ENCODE results near the gene DIP2C. TPM values are rescaled to one million over a fixed set of nuclear protein-coding genes. Genes with fewer than 3 reads are reported as not detected.

Gene DIP2C
- total RNA-seq, 1 donor from 2014 or later = 5.1 TPM

DNA sequence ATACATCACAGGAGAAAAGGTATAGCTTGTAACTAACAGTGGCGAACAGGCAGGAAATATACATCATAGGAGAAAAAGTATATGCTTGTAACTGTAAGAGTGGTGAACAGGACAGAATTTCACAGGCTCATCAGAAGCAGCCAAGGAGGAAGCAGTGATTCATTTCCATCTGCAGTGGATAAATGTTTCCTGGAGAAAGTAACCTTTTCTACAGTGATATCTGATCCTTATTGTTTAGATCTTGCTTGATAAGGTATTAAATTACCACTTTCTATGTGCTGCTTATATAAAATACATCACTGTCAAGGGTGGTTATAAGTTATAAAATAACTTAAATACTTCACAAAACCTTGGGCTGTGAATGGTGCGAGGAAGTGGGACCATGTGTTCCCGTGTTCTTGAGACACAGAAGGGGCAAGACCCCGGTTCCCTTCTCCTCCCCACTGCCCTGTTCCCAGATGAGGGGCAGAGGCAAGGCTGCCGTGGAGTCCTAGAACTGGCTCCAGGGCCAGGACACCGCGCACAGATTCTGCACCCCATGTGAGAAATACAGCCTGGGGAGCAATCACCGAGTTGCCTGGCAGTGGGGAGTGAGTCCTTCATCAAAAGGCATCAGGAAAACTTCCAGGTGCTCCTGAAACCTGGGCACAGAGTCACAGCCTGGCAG is 135.2 kb downstream of the DIP2C start:
- peak; percentile 4 for DNase-seq (ENCODE audit: low read depth, low spot score)

DNA sequence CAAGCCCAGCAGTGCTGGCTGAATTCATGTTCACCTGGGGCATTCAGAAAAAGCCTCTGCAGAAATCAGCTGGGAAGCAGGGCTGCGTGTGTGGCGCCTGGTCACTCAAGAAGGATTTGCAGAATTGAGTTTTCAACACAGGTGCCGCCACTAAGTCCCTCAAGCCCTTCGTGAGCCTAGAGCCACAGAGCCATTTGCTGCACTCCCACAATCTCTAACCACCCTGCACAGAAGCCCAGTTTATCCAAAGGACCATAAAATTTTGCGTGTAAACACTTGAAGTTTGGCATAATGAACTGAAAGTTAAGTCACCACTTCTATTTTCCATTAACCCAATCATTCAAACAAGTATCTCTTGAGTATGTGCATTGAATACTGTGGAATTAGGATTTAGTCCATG is 136.2 kb downstream of the DIP2C start:
- no peak for DNase-seq (ENCODE audit: low read depth, low spot score)

DNA sequence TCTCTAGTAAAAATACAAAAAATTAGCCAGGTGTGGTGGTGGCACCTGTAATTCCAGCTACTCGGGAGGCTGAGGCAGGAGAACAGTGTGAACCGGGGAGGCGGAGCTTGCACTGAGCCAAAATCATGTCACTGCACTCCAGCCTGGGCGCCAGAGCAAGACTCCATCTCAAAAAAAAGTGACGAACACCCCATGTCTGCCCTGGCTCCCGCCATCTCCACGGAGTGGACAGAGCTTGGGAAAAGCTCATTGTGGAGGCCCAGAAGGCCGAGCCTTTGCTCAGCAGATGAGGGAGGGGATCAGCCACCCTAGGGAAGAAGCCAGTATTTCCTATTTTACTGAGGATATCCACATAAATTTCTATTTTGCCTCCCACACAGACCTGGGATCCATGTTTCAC is 136.8 kb downstream of the DIP2C start:
- no peak for DNase-seq (ENCODE audit: low read depth, low spot score)

DNA sequence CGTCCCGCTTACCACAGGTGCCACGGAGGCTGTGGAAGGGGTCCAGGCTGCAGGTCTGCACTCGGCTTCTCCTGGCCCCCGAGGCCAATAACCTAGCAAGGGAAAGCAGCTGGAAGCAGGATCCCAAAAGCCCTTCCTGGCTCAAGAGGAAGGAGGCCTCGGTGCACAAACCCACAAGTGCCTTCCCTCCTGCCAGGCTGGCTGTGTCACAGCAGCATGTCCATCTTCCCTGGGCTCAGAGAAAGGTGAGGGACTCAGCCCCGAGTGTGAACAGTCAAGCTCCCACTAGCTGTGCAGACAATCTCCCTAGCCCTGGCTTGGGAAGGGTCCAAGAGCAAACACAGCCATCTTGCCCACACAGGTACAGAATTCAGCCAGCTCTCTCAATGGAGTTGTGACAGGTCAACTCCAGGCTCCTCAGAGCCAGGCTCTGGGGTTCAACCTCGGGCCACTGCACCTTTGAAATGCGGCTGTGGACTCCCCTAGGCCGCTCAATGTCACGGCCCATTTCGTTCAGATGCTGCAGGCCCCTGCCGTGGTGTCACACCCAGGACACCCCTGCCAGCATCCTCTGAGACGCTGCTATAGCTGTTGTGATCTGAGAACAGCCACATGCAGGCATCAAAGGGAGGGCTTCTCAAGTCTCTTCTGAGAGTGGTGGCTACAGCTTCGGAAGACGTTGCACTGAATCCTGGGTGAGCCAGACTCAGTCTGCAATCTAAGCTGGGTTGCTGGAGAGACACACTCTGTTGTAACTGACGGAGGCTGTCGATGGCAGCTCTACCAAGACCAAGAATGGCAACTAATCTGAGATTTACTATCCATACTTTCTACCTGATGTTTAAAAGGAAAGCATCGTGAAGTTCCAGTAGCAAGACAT is 137.9 kb downstream of the DIP2C start:
- DNase-seq (ENCODE audit: low read depth, low spot score) = no peak

DNA sequence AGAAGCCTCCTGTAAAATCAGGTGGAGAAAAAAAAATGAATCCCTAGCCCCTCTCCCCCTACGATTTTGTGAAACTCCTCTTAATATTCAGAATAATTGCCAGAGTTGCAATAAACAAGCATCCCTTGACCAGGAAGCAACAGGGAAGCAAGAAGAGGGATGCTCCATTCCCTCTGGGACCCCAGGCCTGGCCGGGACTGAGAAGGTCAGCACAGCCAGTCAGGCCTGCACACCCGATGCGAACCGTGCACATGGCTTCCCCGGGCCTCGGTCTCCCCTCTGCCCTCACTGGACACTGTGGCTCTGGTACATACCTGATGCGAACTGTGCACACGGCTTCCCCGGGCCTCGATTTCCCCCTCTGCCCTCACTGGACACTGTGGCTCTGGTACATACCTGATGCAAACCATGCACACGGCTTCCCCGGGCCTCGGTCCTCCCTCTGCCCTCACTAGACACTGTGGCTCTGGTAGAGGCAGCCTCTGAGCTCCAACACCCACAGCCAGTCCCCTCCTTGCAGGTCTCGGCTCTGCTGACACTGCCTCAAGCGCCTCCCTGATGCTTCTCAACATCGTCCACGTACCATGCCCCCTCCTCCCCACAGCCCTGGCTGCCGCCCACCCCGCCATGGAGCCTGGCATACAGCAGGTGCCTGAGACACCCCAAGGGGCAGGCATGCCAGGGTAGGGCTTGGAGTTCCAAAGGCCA is 138.6 kb downstream of the DIP2C start:
- no peak for DNase-seq (ENCODE audit: low read depth, low spot score)

DNA sequence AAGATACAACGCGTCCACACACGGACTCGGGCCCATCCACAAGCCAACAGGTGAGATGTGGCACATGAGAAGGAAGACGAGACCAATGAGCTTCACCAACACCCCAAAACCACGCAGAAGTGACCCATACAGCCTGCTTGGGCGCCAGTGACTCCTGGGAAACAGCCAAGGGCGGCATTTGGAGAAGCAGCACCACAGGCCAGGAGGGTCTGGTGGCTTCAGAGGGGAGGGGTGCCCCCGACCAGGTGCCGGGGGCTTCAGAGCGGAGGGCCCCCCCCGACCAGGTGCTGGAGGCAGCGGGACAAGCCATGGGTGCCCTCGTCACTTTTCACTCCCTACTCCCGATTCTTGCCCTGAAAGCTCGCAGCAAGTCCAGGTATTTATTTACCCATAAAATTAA is 140.1 kb downstream of the DIP2C start:
- no peak for DNase-seq (ENCODE audit: low read depth, low spot score)

DNA sequence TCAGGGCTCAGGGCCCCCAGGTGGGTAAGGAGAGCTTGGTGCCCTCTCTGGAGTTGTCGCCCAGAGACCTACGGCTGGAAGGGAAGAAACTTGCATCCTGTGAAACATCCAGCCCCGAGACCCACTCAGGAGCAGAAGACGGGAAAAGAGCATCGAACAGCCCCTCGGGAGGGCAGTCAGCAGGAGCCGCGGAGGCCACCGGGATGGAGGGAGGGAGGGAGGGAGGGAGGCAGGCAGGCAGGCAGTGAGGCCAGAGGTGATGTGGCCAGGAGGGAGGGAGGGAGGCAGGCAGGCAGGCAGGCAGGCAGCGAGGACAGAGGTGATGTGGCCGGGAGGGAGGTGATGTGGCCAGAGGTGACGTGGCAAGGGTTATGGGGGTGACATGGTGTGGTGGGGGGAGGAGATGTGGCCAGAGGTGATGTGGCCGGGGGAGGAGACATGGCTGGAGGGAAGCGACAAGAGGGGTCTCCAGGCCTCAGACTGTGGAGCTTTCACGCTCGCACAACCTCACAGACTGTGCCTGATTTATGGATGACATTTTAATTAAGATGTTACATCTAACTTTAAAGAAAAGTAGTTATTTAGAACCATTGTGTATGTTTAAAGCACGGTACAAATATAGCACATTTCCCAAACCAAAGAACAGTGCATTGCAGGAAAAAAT is 141.1 kb downstream of the DIP2C start:
- no peak for DNase-seq (ENCODE audit: low read depth, low spot score)

DNA sequence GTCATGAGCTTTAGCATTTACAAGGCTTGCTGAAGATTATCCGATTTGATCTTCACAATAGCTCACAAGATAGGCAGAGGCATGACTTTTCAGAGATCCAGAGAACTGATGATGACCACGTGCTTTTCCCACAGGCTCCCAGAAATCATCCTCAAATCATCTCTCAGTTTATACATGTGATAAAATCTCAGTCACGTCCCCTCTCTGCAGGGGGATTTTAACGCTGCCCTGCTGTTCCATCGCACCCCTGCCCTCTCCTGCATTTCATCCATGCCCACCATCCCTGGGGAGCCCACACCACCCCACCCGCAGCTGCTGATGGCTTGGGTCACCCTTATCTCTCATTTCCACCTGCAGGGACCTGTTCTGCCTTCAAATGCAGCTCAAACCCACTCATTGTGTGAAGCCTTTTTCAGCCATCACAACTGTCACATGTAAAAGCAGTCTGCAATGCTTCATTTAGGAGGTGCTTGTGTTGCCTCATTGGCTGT is 141.8 kb downstream of the DIP2C start:
- no peak for DNase-seq (ENCODE audit: low read depth, low spot score)

DNA sequence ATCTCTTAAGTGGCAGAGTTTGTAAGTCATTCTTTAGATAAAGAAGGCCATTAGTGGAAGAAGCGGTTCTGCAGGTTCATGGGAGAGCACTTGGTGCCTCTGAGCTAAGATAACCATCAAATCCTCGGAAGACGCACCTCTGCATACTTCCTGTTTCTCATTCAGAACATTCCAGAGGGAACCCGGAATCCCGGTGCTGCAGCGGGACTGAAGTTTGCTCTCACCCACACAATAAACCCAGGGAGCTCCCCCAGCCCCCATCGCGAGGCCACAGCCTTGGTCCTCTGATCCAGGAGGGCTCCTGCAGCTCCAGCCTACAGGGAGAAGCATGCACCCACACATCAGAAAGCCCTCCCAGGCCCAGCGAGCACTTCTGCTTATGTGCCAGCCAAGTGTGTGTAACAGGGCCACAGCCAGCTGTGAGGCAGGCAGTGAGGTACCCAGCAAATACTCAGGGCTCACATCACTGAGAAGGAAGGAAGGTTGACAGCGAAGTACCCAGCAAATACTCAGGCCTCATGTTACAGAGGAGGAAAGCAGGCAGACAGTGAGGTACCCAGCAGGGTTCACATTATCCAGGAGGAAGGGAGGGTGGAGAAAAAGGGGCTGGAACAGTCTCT is 142.4 kb downstream of the DIP2C start:
- no peak for DNase-seq (ENCODE audit: low read depth, low spot score)

DNA sequence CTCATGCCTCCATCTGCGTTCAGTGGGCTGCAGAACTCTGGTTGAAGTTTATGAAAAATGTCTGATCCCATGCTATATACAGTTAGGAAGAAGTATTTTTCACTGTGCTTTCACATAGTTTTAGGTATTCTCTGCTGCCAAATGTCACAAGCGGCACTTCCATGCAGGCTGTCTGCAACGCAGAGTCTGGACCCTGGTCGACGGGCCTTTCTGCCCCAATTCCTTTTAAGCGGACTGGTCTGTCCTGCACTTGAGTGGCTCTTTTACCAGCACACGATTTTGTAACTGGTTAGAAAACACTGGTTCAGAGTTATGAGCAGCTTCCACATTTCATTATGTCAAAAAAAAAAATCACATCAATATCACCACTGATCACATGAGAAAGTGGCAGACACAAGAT is 143.0 kb downstream of the DIP2C start:
- no peak for DNase-seq (ENCODE audit: low read depth, low spot score)

DNA sequence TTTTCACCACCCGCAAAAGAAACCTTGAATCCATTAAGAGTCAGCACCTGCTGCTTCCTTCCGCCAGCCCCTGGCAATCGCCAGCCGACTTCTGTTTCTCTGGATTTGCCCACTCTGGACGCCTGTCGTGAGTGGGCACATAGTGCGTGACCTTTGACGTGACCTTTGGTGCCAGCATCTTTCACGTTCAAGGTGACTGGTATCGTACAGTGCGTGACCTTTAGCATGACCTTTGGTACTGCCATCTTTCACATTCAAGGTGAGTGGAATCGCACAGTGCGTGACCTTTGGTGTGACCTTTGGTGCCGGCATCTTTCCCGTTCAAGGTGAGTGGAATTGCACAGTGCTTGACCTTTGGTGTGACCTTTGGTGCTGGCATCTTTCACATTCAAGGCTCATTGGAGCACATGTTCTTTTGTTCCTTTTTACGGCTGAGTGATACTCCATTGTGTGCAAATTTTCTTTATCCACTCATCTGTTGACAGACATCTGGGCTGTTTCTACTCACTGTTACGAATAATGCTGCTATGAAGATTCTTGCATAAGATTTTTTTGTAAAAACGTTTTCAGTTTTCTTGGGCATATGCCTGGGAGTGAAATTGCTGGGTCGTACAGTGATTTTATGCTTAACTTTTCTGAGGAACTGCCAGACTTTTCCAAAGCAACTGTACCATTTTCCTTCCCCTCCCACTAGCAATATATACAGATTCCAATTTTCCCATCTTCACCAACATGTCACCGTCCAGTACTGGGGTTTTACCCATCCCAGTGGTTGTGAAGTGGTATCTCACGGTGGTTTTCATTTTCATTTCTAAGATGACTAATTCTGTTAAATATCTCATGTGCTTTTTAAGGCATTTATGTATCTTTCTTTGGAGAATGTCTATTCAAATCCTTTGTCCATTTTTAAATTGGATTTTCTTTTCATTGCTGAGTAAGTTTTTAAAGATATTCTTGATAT is 145.3 kb downstream of the DIP2C start:
- DNase-seq (ENCODE audit: low read depth, low spot score) = no peak

DNA sequence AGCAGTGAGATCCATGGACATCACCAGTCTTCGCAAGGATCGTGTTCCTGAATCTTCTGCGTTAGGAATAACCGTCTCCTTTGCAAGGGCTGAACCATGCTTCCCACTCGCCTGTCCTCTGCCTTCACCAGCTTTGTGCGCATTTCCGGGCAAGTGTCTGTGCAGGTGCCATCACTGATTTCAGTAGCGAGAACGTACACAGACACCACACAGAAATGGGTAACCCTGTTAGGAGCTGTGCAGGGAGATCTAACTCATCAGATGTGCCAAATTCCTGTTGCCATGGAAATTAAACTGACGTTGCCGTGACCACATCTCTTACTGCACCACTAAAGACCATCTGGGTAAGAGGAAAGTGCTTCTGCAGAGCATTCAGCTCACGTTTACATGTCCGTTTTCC is 146.3 kb downstream of the DIP2C start:
- no peak for DNase-seq (ENCODE audit: low read depth, low spot score)

DNA sequence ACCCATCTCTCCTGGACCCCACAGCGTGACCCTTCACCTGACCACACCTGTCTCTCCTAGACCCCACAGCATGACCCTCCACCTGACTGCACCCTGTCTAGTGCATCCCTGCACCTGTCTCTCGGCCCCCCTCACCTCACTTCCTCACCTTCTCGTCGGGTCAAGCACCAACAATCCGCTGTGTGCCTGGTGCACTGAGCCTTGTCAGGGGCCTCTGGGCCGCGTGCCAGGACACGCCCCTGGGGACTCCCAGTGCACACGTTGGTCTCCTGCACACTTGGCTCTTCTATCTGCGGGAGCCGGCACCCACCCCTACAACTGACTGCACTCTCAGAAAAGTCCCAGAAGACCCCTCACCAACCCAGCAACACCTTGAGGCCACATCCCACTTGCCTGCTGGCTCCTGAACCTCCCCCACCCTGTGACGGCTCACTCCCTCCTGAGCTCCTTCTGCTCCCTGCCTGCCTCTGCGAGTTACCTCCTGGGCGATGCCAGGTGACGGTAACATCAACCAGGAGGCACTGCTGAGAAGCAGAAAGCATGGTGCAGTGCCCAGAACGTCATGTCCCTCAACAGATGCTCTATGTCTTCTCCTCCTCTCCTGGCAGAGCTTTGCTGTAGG is 147.6 kb downstream of the DIP2C start:
- DNase-seq (ENCODE audit: low read depth, low spot score) = no peak

DNA sequence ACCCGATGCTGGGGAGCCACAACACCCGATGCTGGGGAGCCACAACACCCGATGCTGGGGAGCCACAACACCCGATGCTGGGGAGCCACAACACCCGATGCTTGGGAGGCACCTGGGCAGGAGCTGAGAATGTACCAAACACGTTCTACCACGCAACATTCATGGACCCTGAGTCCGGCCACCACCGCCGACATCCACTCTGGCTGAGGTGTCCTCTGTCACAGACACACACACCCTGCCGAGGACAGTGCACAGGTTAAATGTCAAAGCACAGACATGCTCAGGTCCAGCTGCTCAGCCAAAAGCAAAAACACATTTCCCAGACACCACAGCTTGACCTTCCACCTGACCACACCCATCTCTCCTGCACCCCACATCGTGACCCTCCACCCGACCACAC is 148.4 kb downstream of the DIP2C start:
- DNase-seq (ENCODE audit: low read depth, low spot score) = no peak

DNA sequence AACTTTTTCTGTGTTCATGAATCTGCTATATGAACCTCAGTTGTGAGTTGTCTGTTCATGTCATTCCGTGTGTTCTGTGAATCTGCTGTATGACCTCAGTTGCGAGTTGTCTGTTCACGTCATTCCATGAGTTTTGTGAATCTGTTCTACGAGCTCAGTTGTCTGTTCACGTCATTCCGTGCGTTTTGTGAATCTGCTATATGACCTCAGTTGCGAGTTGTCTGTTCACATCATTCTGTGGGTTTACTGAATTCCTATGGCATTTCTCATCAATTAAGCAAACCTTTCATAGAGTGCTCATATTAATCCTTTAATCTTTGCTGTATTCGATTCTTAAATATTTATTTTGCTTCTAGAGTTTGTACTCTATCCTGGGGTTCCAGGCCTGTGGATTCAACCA is 150.6 kb downstream of the DIP2C start:
- no peak for DNase-seq (ENCODE audit: low read depth, low spot score)

DNA sequence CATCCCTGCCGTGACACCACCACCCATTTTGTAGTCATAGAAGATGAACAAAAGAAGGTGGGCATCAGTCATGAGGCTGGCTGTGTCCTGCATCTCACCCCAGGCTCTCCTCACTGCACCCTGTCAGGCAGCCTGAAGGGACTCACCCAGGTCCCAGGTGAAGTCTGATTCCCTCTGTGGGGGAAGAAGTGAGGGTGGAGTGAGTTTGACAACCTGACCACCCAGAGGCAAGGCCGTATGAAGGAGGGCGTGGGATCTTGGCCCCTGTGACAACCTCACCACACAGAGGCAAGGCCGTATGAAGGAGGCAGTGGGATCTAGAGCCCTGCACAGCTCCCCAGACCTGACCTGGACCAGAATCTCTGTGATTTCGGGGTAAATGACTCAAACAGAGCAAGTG is 152.5 kb downstream of the DIP2C start:
- DNase-seq (ENCODE audit: low read depth, low spot score) = no peak

DNA sequence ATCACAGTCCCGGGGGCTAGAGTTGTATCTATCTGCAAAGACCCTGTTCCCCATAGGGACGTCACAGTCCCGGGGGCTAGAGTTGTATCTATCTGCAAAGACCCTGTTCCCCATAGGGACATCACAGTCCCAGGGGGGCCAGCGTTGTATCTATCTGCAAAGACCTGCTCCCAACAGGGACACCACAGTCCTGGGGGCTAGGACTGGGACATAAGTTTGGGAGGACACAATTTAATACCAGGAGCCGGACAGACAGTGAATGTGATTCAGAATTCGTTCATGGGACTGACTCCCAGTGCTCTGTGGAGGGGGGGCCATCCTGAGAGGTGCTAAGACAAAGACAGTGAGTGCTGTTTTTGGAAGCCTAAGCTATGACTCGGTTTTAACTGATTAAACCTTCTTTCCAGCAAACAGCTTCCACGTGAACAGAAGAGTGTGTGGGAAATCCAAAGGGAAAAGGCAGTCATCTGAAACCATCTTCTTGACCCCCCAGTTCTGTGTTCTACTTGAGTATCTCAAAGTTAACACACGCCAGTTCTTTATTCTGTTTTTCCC is 153.0 kb downstream of the DIP2C start:
- no peak for DNase-seq (ENCODE audit: low read depth, low spot score)

DNA sequence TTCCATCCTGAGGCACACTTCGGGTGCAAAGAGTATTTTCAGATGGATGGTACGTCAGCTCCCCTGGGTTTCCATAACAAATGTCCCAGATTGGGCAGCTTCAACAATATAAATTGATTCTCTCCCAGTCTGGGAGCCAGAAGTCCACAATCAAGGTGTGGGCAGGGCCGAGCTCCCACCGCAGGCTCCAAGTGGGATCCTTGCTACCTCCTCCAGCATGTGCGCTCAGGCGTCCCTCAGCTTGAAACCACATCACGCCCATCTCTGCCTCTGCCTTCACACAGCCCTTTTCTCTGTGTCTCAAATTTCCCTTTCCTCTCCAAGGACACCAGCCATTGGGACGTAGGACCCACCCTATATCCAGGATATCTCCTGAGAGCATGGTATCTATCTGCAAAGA is 153.5 kb downstream of the DIP2C start:
- no peak for DNase-seq (ENCODE audit: low read depth, low spot score)

DNA sequence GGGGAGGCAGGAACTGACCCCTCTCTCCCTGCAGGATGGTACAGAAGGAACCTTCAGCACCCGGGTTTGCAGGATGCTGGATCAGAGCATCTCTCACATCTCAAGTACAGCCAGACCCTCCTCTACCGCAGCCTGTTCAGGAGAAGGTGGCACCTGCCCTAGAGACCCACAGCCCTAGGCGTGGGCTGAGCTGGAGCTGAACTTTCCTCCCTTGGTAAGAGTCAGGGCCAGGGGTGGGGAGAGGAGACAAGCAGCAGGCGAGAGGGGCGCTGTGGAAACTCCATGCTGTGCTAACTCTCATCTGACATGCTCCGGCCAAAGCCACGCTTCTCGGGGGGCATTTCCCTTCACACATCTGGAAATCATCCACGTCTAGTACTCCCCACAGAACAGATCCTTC is 154.4 kb downstream of the DIP2C start:
- DNase-seq (ENCODE audit: low read depth, low spot score) = no peak

Measured in pulmonary artery endothelial cell (primary cell).